ENCODE data around the gene C19orf85.
A peak's percentile ranks its signal among the peaks of the same experiment; 100 is the strongest.

Gene C19orf85

GRCh38 chr19:55474269-55475265 lies 10.0 kb upstream of the C19orf85 start:
- FAIRE-seq, result no peak

- FAIRE-seq, result no peak
These were observed 8.9 kb upstream of the C19orf85 start for GRCh38 chr19:55473225-55474012.

- FAIRE-seq, result no peak
These were observed 7.9 kb upstream of the C19orf85 start for GRCh38 chr19:55472463-55472862.

- no peak for FAIRE-seq
These were observed 6.7 kb upstream of the C19orf85 start for GRCh38 chr19:55471266-55471665.

- no peak for FAIRE-seq
These were observed 3.5 kb upstream of the C19orf85 start for GRCh38 chr19:55468054-55468393.

- no peak for FAIRE-seq
These were observed 2.9 kb upstream of the C19orf85 start for GRCh38 chr19:55467236-55468053.

GRCh38 chr19:55466241-55466614 lies 1.7 kb upstream of the C19orf85 start:
- no peak for FAIRE-seq

GRCh38 chr19:55465460-55466240 lies 1.1 kb upstream of the C19orf85 start:
- FAIRE-seq, result no peak

GRCh38 chr19:55464039-55464661 lies 401 bp downstream of the C19orf85 start:
- no peak for FAIRE-seq

GRCh38 chr19:55463583-55464031 lies 944 bp downstream of the C19orf85 start:
- FAIRE-seq, result no peak

GRCh38 chr19:55462722-55463121 lies 1.8 kb downstream of the C19orf85 start:
- no peak for FAIRE-seq

- no peak for FAIRE-seq
These were observed 2.5 kb downstream of the C19orf85 start for GRCh38 chr19:55461974-55462626.

- FAIRE-seq, result peak; percentile 100
These were observed 3.1 kb downstream of the C19orf85 start, which contains the start of gene ISOC2 for GRCh38 chr19:55461259-55461973. ISOC2 (minus strand) TSS chr19:55461642; CDS start chr19:55456486, 5,156 bp downstream.

GRCh38 chr19:55460670-55461258 lies 3.8 kb downstream of the C19orf85 start:
- FAIRE-seq, result peak; percentile 96

- FAIRE-seq, result no peak
These were observed 4.4 kb downstream of the C19orf85 start for GRCh38 chr19:55459950-55460657.

- FAIRE-seq, result no peak
These were observed 5.0 kb downstream of the C19orf85 start for GRCh38 chr19:55459551-55459949.

GRCh38 chr19:55457683-55458457 lies 6.7 kb downstream of the C19orf85 start:
- peak; percentile 6 for FAIRE-seq

- FAIRE-seq, result no peak
These were observed 8.2 kb downstream of the C19orf85 start for GRCh38 chr19:55456347-55456746.

Data from G401.6 (cell line).